Posterior cingulate gyrus (tissue), 11 donors: ENCODE measurements around the gene TNFRSF21.

ENCODE experiments used
- DNase-seq, 10 donors: peaks; one replicate each; pipeline versions ENCODE4 v3.0.0 to v3.0.0-alpha.2; 2020 to 2021; ENCODE audit warnings: mixed read lengths in 3 of 10
- intact Hi-C: fragments of 100-400 bp; cut with DNase I; formaldehyde crosslinking; loops from one replicate; pipeline ENCODE4 v1.15.1; 2023

The TNFRSF21 gene

DNA sequence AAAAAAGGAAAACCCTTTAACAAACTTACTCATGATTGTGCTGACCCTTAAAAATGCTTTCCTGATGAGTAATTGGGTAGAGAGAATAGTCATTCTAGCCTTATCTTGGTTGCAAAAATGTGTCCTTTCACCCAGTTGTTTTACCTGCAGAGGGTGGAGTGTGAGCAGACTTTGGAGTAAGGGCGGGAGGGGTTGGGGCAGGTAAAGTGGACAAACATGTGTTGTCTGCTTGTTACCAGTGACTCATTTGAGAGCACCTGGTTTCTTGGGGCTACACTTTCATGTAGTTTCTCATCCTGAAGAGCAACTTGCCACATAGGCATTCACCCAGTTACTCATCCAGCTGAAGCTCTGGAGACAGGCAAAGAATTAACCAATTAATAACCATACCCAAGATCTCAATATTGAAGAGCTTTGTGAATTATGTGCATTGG, 121.1 kb downstream of the TNFRSF21 start:
- DNase-seq, result no peak
- intact Hi-C loops, result no loop called here

DNA sequence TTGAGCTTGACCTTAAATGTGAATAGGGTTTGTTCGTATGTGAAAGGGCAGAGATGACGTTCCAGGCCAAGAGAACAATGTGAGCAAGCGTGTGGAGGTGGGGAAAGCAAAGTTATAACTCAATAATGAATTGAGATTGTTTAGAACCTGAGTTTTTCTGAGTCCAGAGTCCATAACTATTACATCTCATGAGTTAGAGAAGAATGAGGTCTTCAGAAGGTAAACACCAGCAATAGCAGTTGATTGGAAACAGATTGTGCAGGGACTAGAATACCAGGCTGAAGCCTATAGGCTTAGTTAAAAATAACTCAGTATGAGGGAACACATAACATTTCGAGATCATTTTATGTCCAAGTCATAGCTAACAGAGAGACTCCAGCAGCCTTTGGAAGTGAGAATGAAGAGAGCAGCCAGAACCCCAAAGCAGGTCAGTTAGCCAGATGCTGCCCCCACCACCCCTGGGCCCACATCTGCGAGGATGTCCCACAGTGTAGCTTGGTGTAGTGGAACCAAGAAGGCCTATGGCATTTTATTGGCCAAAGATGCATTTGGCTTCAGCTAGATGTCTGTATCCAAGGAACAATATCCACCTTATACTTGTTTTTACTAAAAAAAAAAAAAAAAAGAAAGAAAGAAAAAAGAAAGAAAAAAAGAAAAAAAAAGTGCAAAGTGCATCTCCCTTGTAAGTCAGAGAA, 121.7 kb downstream of the TNFRSF21 start:
- no peak for DNase-seq
- intact Hi-C loops, result no loop called here

DNA sequence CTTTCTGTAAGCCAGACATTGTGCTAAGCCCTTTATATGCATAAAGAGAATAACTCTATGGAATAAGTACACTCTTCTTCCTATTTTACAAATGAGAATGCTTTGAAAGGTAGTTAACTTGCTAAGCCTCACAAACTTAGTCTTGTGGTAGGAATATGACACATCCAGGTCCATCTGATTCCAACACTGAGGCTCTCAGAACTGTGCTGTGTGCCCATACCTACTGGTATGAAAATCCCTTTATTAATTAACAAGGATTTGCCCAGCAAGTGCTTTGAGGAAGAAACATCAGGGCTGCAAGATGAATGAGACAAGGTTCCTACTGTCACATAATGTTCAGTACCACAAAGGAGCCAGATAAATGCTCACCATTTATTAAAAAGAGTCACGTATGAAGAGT, 122.6 kb downstream of the TNFRSF21 start:
- no peak for DNase-seq
- intact Hi-C loops, result no loop called here

DNA sequence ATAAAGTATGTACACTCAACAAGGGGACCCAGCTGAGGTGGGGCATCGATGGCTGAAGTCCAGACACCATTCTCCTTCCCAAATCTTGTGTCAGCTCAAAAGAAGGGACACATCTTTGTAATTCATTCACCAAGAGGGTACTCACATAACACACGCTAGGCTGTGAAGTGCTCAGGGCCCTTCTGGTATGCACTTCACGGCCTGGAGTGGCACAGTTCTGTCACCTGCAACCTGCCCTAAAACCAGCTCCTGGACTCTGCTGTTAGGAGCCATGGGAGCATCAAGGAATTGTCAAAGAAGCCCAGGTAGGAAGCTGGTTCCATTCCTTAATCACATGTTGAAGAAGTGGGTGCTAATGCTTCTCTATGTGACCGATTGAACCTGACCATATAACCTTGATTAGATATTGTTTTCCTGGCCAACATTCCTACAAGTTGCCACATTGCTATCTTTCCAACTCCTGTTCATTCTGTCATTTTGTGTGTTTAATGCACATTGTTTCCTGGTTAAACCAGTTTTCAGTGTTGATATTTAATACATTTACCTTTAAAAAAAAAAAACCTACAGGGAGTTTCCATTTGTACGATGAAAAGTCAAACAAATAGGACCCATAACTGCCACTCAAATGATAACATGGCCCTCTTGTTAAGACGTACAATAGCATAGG, 127.3 kb downstream of the TNFRSF21 start:
- intact Hi-C loops, result no loop called here
- DNase-seq, result no peak

DNA sequence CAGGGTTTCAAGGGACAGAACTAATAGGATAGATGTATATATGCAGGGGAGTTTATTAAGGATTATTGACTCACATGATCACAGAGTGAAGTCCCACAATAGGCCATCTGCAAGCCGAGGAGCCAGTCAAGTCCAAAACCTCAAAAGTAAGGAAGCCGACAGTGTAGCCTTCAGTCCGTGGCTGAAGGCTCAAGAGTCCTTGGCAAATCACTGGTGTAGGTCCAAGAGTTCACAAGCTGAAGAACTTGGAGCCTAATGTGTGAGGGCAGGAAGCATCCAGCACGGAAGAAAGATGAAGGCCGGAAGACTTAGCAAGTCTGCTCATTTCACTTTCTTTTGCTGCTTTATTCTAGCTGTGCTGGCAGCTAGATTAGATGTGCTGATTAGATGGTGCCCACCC, 128.0 kb downstream of the TNFRSF21 start:
- DNase-seq, result no peak
- intact Hi-C loops, result no loop called here
